OCI-M1 (cell line): ENCODE data around the gene ACOT11.

Experiments
- DNase-seq: peaks from one replicate; lab custom pipeline; 2025; lab: John Stamatoyannopoulos, UW

ACOT11 gene

GRCh38 chr1:54537611-54538010, 10.4 kb upstream of the ACOT11 start:
- no peak for DNase-seq

GRCh38 chr1:54538538-54538937, 9.5 kb upstream of the ACOT11 start:
- no peak for DNase-seq

GRCh38 chr1:54540582-54541295, 7.3 kb upstream of the ACOT11 start:
- no peak for DNase-seq

- peak; percentile 90 for DNase-seq
These were observed 5.7 kb upstream of the ACOT11 start for GRCh38 chr1:54542120-54542961.

- DNase-seq: peak; percentile 75
These were observed 5.0 kb upstream of the ACOT11 start for GRCh38 chr1:54542962-54543539.

GRCh38 chr1:54543729-54544496, 4.1 kb upstream of the ACOT11 start:
- peak; percentile 44 for DNase-seq

GRCh38 chr1:54545916-54546635, 2.0 kb upstream of the ACOT11 start:
- peak; percentile 33 for DNase-seq

- peak; percentile 90 for DNase-seq
These were observed 1.2 kb upstream of the ACOT11 start for GRCh38 chr1:54546651-54547401.

- DNase-seq: no peak
These were observed 489 bp downstream of the ACOT11 start for GRCh38 chr1:54548389-54549044.

GRCh38 chr1:54549181-54549924, 1.3 kb downstream of the ACOT11 start:
- DNase-seq: no peak

- DNase-seq: no peak
These were observed 3.9 kb downstream of the ACOT11 start for GRCh38 chr1:54551891-54552290.

GRCh38 chr1:54553602-54554313, 5.7 kb downstream of the ACOT11 start:
- DNase-seq: no peak

- DNase-seq: no peak
These were observed 8.1 kb downstream of the ACOT11 start for GRCh38 chr1:54556110-54556509.

- peak; percentile 32 for DNase-seq
These were observed 9.8 kb downstream of the ACOT11 start for GRCh38 chr1:54557671-54558355.

GRCh38 chr1:54558434-54559030, 10.5 kb downstream of the ACOT11 start:
- no peak for DNase-seq

GRCh38 chr1:54559111-54559548, 11.1 kb downstream of the ACOT11 start:
- no peak for DNase-seq

GRCh38 chr1:54559771-54560231, 11.8 kb downstream of the ACOT11 start:
- no peak for DNase-seq
